K562 (cell line): Measurements from ENCODE around the gene TFF2.

ENCODE experiments used
- MTA3 ChIP-seq: fragments of 450-650 bp; formaldehyde crosslinking; IDR thresholded peaks from 2 replicates; pipeline ENCODE4 v1.6.1; 2017; ENCODE audit warnings: mild to moderate bottlenecking, borderline replicate concordance
- RFX5 ChIP-seq: IDR thresholded peaks from 2 replicates; pipeline ENCODE4 v1.6.1; 2011; ENCODE audit warnings: low read depth, mild to moderate bottlenecking, improper control_type of control experiment, low read length

DNA sequence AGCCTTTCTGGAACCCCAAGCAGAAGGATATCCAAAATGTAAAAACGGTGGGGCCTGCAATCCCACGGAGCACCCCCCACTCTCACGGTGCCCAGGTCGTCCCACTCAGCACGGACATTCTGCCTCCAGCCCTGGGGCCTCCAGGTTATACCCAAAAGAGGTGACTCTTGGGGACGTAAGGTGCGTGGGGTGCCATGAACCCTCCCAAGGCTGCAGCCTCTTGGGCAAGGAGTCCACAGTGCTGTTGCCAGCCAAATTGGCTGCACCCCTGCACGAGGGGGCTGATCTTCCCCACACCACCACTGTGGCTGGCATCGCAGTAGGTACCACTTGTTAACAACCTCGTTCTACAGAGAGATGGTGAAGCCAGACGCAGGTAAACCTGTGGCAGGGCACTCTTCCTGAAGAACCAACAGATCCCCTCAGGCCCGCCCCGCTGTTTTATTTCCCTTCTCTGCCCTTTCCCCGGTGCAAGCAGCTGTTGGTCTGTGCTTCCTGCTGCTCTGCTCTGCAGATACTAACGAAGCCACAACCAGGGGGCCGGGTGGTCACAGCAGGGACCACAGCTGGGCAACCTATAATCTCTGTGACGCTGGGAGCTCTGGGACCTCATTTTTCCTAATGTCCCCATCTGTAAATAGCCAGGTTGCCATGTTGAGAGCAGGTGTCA is 44.3 kb downstream of the TFF2 start:
- TF ChIP-seq MTA3 (no peak), RFX5 (no peak)
